ENCODE data around the gene FGFR3.

DNA sequence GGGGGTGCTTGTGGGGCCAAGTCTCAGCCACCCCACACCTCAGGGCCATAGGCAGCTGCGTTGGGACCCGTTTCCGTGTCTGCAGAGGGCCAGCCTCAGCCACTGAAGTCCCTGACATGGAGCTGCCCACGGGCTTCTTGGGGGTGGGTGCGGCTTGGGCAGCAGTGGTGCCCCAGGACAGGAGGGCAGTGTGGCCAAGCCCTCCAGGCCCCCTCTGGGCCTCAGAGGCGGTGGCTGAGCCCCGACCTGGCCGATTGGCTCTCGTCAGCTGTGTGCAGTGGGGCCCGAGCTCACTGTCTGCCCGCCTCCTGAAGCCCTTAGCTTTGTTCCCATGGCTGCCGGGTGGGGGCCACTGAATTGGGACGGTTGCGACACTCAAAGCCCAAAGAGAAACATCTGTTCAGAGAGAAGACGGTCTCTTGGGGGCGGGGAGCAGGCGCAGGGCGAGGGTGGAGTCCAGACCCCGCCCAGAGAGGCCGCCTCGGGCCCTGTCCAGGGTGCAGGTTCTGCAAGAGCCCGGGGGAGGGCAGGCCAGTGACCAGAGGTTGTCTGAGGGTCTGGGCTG is 9.1 kb downstream of the FGFR3 start:
- TF ChIP-seq, protein P1, sequence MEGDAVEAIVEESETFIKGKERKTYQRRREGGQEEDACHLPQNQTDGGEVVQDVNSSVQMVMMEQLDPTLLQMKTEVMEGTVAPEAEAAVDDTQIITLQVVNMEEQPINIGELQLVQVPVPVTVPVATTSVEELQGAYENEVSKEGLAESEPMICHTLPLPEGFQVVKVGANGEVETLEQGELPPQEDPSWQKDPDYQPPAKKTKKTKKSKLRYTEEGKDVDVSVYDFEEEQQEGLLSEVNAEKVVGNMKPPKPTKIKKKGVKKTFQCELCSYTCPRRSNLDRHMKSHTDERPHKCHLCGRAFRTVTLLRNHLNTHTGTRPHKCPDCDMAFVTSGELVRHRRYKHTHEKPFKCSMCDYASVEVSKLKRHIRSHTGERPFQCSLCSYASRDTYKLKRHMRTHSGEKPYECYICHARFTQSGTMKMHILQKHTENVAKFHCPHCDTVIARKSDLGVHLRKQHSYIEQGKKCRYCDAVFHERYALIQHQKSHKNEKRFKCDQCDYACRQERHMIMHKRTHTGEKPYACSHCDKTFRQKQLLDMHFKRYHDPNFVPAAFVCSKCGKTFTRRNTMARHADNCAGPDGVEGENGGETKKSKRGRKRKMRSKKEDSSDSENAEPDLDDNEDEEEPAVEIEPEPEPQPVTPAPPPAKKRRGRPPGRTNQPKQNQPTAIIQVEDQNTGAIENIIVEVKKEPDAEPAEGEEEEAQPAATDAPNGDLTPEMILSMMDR (IDR thresholded peaks at IDR 0.05), result no peak
- no peak for TF ChIP-seq POLR2AphosphoS5 (IDR thresholded peaks at IDR 0.05)
- no peak for TF ChIP-seq POLR2A (IDR thresholded peaks at IDR 0.05; ENCODE audit: low read depth)
- TF ChIP-seq EP300 (IDR thresholded peaks at IDR 0.05), result no peak

All from esophagus muscularis mucosa (tissue), 4 donors.